Mucosa of stomach (tissue), 1 donor: ENCODE data around the gene PDZD2.

Experiments
- H3K27me3 ChIP-seq: one replicate; pipeline ENCODE4 v1.7.0; 2013; ENCODE audit warnings: mild to moderate bottlenecking, low read length; ENCODE audit not compliant: control insufficient read depth, insufficient read depth
- H3K36me3 ChIP-seq: one replicate; pipeline ENCODE4 v1.7.0; 2013; ENCODE audit warnings: low read length; ENCODE audit not compliant: control insufficient read depth, insufficient read depth
- H3K4me1 ChIP-seq: one replicate; pipeline ENCODE4 v1.7.0; 2013; ENCODE audit warnings: mild to moderate bottlenecking, low read length; ENCODE audit not compliant: control insufficient read depth, insufficient read depth
- H3K4me3 ChIP-seq: one replicate; pipeline ENCODE4 v1.7.0; 2013; ENCODE audit warnings: low read length
- H3K9ac ChIP-seq: one replicate; pipeline ENCODE4 v1.7.0; 2013; ENCODE audit warnings: mild to moderate bottlenecking, low read length, moderate library complexity
- H3K9me3 ChIP-seq: one replicate; pipeline ENCODE4 v1.7.0; 2013; ENCODE audit warnings: mild to moderate bottlenecking, low read length, moderate library complexity; ENCODE audit not compliant: control insufficient read depth
- donor health status: Pancreatic carcinoma.

Gene PDZD2

GRCh38 chr5:32156635-32157034 lies 517.7 kb downstream of the PDZD2 start:
- Histone ChIP-seq H3K9me3 (no peaks in the 10 kb centered on the region), H3K4me1 (peaks cover 33% of the 10 kb centered on the region), H3K4me3 (no peak overlapping the region), H3K36me3 (no peaks in the 10 kb centered on the region), H3K9ac (no peak overlapping the region), H3K27me3 (no peaks in the 10 kb centered on the region)

- no peaks in the 10 kb centered on the region for H3K9me3 ChIP-seq
- H3K27me3 ChIP-seq, result no peaks in the 10 kb centered on the region
- H3K36me3 ChIP-seq, result no peaks in the 10 kb centered on the region
- no peak overlapping the region for H3K4me3 ChIP-seq
- peaks cover 33% of the 10 kb centered on the region for H3K4me1 ChIP-seq
- no peak overlapping the region for H3K9ac ChIP-seq
Measured at GRCh38 chr5:32157078-32157477, 518.1 kb downstream of the PDZD2 start.

- H3K27me3 ChIP-seq, result no peaks in the 10 kb centered on the region
- no peak overlapping the region for H3K9ac ChIP-seq
- H3K36me3 ChIP-seq, result no peaks in the 10 kb centered on the region
- H3K4me1 ChIP-seq, result peaks cover 31% of the 10 kb centered on the region
- H3K4me3 ChIP-seq, result no peak overlapping the region
- H3K9me3 ChIP-seq, result no peaks in the 10 kb centered on the region
Measured at GRCh38 chr5:32158679-32158975, 519.7 kb downstream of the PDZD2 start.

- H3K9me3 ChIP-seq, result no peaks in the 10 kb centered on the region
- no peaks in the 10 kb centered on the region for H3K36me3 ChIP-seq
- H3K9ac ChIP-seq, result no peak overlapping the region
- H3K27me3 ChIP-seq, result no peaks in the 10 kb centered on the region
- H3K4me1 ChIP-seq, result peaks cover 22% of the 10 kb centered on the region
- H3K4me3 ChIP-seq, result no peak overlapping the region
Measured at GRCh38 chr5:32159328-32160072, 520.6 kb downstream of the PDZD2 start.

- Histone ChIP-seq H3K27me3 (no peaks in the 10 kb centered on the region), H3K36me3 (no peaks in the 10 kb centered on the region), H3K4me3 (no peak overlapping the region), H3K4me1 (peaks cover 19% of the 10 kb centered on the region), H3K9ac (no peak overlapping the region), H3K9me3 (no peaks in the 10 kb centered on the region)
Measured at GRCh38 chr5:32160228-32160627, 521.3 kb downstream of the PDZD2 start.
